Activated CD8-positive, alpha-beta memory T cell treated with anti-CD3 and anti-CD28 coated beads for 36 hours (primary cell): ENCODE data around the gene TENM4. TPM values are rescaled to one million over a fixed set of nuclear protein-coding genes. Genes with fewer than 3 reads are reported as not detected.

ENCODE experiments used
- CTCF ChIA-PET: fragments of 350-600 bp; sonication (Branson Sonifier 250); formaldehyde crosslinking; loops from one replicate; lab custom pipeline; 2021; ENCODE audit warnings: antibody characterized with exemption; lab: Charles Lee
- POLR2A ChIA-PET: fragments of 350-600 bp; sonication (Branson Sonifier 250); formaldehyde crosslinking; loops from one replicate; lab custom pipeline; 2021; ENCODE audit warnings: antibody characterized with exemption; lab: Charles Lee
- total RNA-seq, 2 experiments: library from RNA; stranded (reverse); gene quantifications; one replicate each; pipeline ENCODE4 v1.2.3, GENCODE V29; 2021

TENM4 gene
- total RNA-seq, 2 experiments from 2014 or later = not detected

GRCh38 chr11:78748918-78749690, 691.7 kb downstream of the TENM4 start:
- POLR2A ChIA-PET = no interaction called here
- CTCF ChIA-PET = no interaction called here

GRCh38 chr11:78744949-78745348, 695.9 kb downstream of the TENM4 start:
- ChIA-PET CTCF (no interaction called here), POLR2A (no interaction called here)

GRCh38 chr11:78744202-78744601, 696.6 kb downstream of the TENM4 start:
- POLR2A ChIA-PET = no interaction called here
- CTCF ChIA-PET = no interaction called here

- CTCF ChIA-PET = no interaction called here
Measured at GRCh38 chr11:78742430-78742829, 698.4 kb downstream of the TENM4 start.

GRCh38 chr11:78741741-78742140, 699.1 kb downstream of the TENM4 start:
- CTCF ChIA-PET = no interaction called here
- POLR2A ChIA-PET = no interaction called here

More at GRCh38 chr11:78742430-78742829, 698.4 kb downstream of the TENM4 start:
- POLR2A ChIA-PET = no interaction called here

- CTCF ChIA-PET = no interaction called here
- POLR2A ChIA-PET = no interaction called here
Measured at GRCh38 chr11:78740199-78741071, 700.4 kb downstream of the TENM4 start.

- ChIA-PET CTCF (no interaction called here), POLR2A (no interaction called here)
Measured at GRCh38 chr11:78737891-78738290, 702.9 kb downstream of the TENM4 start.

GRCh38 chr11:78737301-78737700, 703.5 kb downstream of the TENM4 start:
- POLR2A ChIA-PET = no interaction called here
- CTCF ChIA-PET = no interaction called here

- POLR2A ChIA-PET = no interaction called here
- CTCF ChIA-PET = no interaction called here
Measured at GRCh38 chr11:78735711-78736110, 705.1 kb downstream of the TENM4 start.

GRCh38 chr11:78733031-78733430, 707.8 kb downstream of the TENM4 start:
- ChIA-PET POLR2A (no interaction called here), CTCF (no interaction called here)

GRCh38 chr11:78732246-78732645, 708.6 kb downstream of the TENM4 start:
- CTCF ChIA-PET = no interaction called here
- POLR2A ChIA-PET = no interaction called here

- ChIA-PET CTCF (no interaction called here), POLR2A (no interaction called here)
Measured at GRCh38 chr11:78731027-78731426, 709.8 kb downstream of the TENM4 start.

GRCh38 chr11:78730267-78730824, 710.5 kb downstream of the TENM4 start:
- ChIA-PET CTCF (interaction anchor here (1.0 kb wide), 1 partner anchor 85 kb away, joined by 3 read pairs; no protein-coding TSS in a partner anchor), POLR2A (no interaction called here)

- ChIA-PET POLR2A (no interaction called here), CTCF (no interaction called here)
Measured at GRCh38 chr11:78727816-78728215, 713.0 kb downstream of the TENM4 start.

GRCh38 chr11:78725200-78725599, 715.6 kb downstream of the TENM4 start:
- POLR2A ChIA-PET = no interaction called here
- CTCF ChIA-PET = no interaction called here

- ChIA-PET CTCF (interaction anchor here (2.0 kb wide), 1 partner anchor 78 kb away, joined by 8 read pairs; no protein-coding TSS in a partner anchor), POLR2A (no interaction called here)
Measured at GRCh38 chr11:78722786-78723185, 718.0 kb downstream of the TENM4 start.

GRCh38 chr11:78720281-78720989, 720.4 kb downstream of the TENM4 start:
- POLR2A ChIA-PET = no interaction called here
- CTCF ChIA-PET = no interaction called here

GRCh38 chr11:78717041-78717440, 723.8 kb downstream of the TENM4 start:
- ChIA-PET POLR2A (no interaction called here), CTCF (interaction anchor here (6.7 kb wide), 1 partner anchor 71 kb away, joined by 43 read pairs; no protein-coding TSS in a partner anchor)

- CTCF ChIA-PET = interaction anchor here (0.6 to 6.7 kb wide), 5 partner anchors 15 to 179 kb away, joined by 3 to 43 read pairs (median 5); no protein-coding TSS in a partner anchor
Measured at GRCh38 chr11:78715639-78716311, 725.1 kb downstream of the TENM4 start.

More at GRCh38 chr11:78715639-78716311, 725.1 kb downstream of the TENM4 start:
- POLR2A ChIA-PET = no interaction called here
